IPS-20b (cell line): ENCODE data around the gene POMGNT1.

ENCODE experiments used
- H3K27ac ChIP-seq: one replicate; pipeline ENCODE4 v1.5.1; 2013; ENCODE audit warnings: low read length
- H3K27me3 ChIP-seq: 2 replicates; pipeline ENCODE4 v1.6.1; 2013; ENCODE audit warnings: mild to moderate bottlenecking, low read length, inconsistent platforms; ENCODE audit not compliant: insufficient read depth
- H3K36me3 ChIP-seq: 2 replicates; pipeline ENCODE4 v1.6.1; 2013; ENCODE audit warnings: low read depth, mild to moderate bottlenecking, inconsistent platforms, low read length, moderate library complexity; ENCODE audit not compliant: insufficient read depth
- H3K4me1 ChIP-seq: 2 replicates; pipeline ENCODE4 v1.6.1; 2013; ENCODE audit warnings: mild to moderate bottlenecking, control low read depth, inconsistent platforms, low read length, moderate library complexity; ENCODE audit not compliant: insufficient read depth
- H3K4me3 ChIP-seq: 2 replicates; pipeline ENCODE4 v1.5.1; 2013; ENCODE audit warnings: mild to moderate bottlenecking, low read length, inconsistent platforms
- H3K9ac ChIP-seq: 2 replicates; pipeline ENCODE4 v1.6.1; 2013; ENCODE audit warnings: low read depth, mild to moderate bottlenecking, inconsistent platforms, low read length, moderate library complexity
- H3K9me3 ChIP-seq: 2 replicates; pipeline ENCODE4 v1.6.1; 2013; ENCODE audit warnings: mild to moderate bottlenecking, low read depth, low read length, inconsistent platforms; ENCODE audit not compliant: insufficient read depth

POMGNT1 gene

GRCh38 chr1:46190539-46190938 lies 7.7 kb downstream of the POMGNT1 start:
- no peaks in the 10 kb centered on the region for H3K27me3 ChIP-seq
- peaks cover 51% of the 10 kb centered on the region for H3K36me3 ChIP-seq
- H3K4me3 ChIP-seq: no peak overlapping the region
- H3K9me3 ChIP-seq: no peaks in the 10 kb centered on the region
- H3K27ac ChIP-seq: no peak overlapping the region
- no peak overlapping the region for H3K9ac ChIP-seq
- no peaks in the 10 kb centered on the region for H3K4me1 ChIP-seq

DNA sequence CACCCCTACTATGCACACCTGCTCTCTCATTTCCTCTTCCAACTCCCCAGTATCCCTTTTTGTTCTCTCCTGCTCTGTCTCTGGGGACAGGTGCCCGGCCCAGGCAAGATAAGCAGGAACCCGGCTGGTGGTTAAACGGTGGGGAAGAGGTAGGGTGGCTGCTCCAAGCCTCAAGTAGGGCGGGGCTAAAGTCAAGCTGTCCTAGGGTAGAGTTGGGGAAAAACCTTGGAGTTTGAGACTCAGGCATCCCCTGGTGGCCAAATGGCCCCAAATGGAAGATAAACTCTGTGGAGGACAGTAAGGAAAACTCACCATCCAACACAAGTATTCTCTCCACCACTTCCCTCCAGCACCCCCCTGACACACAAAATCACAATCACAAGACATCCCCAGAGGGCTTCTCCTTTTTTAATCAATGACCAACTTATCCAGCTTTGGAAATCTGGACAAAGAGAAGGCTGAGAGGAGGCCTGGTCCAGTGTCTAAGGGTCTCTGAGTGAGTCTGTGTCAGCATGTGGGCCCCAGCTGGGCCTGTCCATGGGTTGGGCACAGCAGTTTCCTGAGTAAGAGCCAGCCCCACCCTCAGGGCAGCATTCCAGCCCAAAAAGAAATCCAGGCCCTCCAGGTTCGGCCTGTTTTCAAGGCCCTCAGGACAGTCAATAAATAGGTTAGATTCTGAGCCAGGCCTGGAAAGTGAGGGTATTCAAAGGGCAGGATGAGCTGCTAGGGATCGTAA lies 9.8 kb downstream of the POMGNT1 start:
- Histone ChIP-seq H3K4me3 (no peak overlapping the region), H3K27ac (no peak overlapping the region), H3K4me1 (no peaks in the 10 kb centered on the region), H3K36me3 (peaks cover 40% of the 10 kb centered on the region), H3K27me3 (no peaks in the 10 kb centered on the region), H3K9ac (no peak overlapping the region), H3K9me3 (no peaks in the 10 kb centered on the region)

- Histone ChIP-seq H3K9ac (no peak overlapping the region), H3K36me3 (peaks cover 28% of the 10 kb centered on the region), H3K4me1 (no peaks in the 10 kb centered on the region), H3K9me3 (no peaks in the 10 kb centered on the region), H3K27me3 (no peaks in the 10 kb centered on the region), H3K4me3 (no peak overlapping the region), H3K27ac (no peak overlapping the region)
Measured at GRCh38 chr1:46187106-46187869, 10.9 kb downstream of the POMGNT1 start.

DNA sequence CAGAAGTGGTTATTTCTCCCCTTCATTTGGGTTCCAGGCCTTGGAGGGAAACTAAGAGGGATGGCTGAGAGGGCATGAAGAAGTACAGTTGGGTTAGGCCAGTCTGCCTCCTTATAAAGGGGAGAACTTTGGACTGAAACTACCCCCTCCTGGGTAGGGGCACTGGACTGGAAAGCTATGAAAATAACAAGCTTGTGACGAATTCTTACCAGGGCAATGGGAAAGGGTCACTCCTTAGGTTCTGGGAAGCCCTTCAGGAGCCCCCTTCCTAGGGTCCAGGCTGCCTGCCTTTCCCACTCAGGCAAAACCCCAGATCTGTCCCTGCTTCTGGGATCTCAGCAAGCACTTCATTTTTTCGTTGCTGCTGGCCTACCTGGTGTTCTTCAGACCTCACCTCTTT lies 12.2 kb downstream of the POMGNT1 start:
- Histone ChIP-seq H3K27ac (no peak overlapping the region), H3K9ac (no peak overlapping the region), H3K4me3 (no peak overlapping the region), H3K27me3 (peaks cover 10% of the 10 kb centered on the region), H3K36me3 (peaks cover 22% of the 10 kb centered on the region), H3K4me1 (no peaks in the 10 kb centered on the region), H3K9me3 (no peaks in the 10 kb centered on the region)

DNA sequence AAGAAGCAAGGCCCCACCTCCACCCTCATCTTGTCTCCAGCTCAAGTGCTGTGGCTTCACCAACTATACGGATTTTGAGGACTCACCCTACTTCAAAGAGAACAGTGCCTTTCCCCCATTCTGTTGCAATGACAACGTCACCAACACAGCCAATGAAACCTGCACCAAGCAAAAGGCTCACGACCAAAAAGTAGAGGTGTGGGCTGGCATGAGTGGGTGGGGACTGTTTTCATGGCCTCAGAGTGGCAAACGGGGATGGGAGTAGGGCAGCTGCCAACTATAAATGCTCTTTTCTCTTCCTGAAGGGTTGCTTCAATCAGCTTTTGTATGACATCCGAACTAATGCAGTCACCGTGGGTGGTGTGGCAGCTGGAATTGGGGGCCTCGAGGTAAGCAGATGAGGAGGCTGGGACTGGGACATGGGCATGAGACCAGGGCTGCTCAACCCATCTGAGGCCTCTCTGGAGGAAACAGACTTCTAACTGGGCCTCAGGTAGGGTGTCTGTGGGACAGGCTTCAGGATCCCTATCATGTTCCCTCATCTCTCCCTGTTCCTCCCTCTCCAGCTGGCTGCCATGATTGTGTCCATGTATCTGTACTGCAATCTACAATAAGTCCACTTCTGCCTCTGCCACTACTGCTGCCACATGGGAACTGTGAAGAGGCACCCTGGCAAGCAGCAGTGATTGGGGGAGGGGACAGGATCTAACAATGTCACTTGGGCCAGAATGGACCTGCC lies 13.1 kb downstream of the POMGNT1 start:
- Histone ChIP-seq H3K4me1 (no peaks in the 10 kb centered on the region; the same call in 1 of the 2 replicates), H3K27me3 (peaks cover 12% of the 10 kb centered on the region), H3K9ac (no peak overlapping the region), H3K9me3 (no peaks in the 10 kb centered on the region), H3K27ac (no peak overlapping the region), H3K36me3 (peaks cover 14% of the 10 kb centered on the region), H3K4me3 (no peak overlapping the region)

- H3K9me3 ChIP-seq: no peaks in the 10 kb centered on the region
- no peak overlapping the region for H3K9ac ChIP-seq
- no peak overlapping the region for H3K4me3 ChIP-seq
- peaks cover 12% of the 10 kb centered on the region for H3K27me3 ChIP-seq
- no peaks in the 10 kb centered on the region; the same call in 1 of the 2 replicates for H3K4me1 ChIP-seq
- peaks cover 8% of the 10 kb centered on the region; the same call in 1 of the 2 replicates for H3K36me3 ChIP-seq
- H3K27ac ChIP-seq: no peak overlapping the region
Measured at GRCh38 chr1:46183926-46184557, 14.2 kb downstream of the POMGNT1 start.

DNA sequence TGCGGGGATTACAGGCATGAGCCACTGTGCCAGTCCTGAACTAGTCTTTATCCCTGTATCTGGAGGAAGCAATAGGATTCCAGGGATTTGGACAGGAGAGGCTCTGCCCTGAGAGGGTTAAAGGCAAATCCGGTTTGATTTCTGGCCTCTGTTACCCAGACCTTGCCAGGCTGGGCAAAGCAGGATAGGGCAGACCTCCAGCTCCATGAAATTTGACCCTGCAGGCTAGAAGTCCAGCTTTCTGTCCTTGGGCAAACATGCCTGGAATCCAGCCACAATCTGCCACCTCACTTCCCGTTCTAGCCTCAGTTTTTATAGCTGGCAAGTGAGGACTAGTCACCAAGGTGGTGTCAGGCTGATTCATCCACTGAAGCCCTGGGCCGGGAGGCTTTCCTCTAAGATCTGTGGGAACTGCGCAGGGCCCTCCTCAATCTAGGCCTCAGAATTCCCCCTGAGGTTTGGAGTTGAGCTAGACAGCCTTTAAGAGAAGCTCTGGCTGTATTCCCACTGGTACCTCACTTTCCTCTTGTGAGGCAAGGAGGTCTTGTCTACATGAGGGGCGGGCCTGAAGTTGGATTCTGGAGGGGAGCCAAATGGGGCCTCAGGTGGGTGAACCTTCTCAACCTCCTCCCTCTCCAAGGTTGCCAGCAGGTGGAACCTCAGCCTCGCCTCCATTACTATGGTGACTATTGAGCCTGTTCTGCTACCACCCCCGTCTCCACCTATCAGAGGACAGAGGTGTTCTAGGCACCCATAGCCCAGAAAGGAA lies 15.0 kb downstream of the POMGNT1 start:
- no peak overlapping the region for H3K4me3 ChIP-seq
- H3K36me3 ChIP-seq: peaks cover 8% of the 10 kb centered on the region; the same call in 1 of the 2 replicates
- H3K4me1 ChIP-seq: no peaks in the 10 kb centered on the region; the same call in 1 of the 2 replicates
- peaks cover 12% of the 10 kb centered on the region for H3K27me3 ChIP-seq
- H3K9ac ChIP-seq: no peak overlapping the region
- H3K27ac ChIP-seq: no peak overlapping the region
- no peaks in the 10 kb centered on the region for H3K9me3 ChIP-seq

DNA sequence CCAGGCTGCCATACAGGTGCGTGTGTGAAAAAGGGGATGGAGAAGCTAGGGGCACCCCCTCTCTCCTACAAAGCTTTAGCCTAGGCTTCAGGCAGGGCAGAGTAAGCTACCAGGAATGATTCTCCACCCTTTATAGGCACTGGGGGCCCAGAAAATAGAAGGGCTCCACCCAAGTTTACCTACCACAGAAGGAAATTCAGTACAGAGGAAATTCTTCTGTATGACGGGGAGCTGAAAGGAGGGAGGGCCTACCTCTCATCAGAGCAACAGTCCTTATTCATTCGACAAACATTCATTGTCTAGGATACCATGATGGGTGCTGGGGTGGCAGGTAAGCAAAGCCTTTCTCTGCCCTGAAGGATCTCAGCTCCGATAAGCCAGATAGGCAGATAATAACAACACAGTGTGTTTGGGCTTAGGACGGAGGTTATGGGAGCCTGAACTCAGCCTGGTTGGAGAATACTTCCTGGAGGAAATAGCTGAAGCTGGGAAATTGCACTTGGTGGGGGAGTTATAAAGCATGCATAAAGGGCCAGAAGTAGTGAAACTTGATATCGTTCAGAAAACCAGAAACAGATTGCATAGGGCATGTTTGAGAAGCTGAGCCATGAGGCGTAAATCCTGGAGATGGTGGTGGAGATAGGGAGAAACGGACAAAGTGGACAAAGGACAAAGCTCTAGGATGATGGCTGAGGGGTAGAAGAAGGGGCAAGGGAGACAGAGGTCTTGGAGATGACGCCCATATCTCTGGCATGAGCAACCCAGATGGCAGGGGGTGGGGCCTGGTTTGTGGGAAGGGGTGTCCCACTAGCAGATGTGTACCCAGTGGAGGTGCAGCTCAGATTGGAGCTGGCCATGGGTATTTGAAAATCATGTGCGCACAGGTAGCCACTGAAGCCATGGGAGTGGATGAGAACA lies 16.6 kb downstream of the POMGNT1 start:
- H3K4me3 ChIP-seq: no peak overlapping the region
- H3K9ac ChIP-seq: no peak overlapping the region
- peaks cover 12% of the 10 kb centered on the region for H3K27me3 ChIP-seq
- no peaks in the 10 kb centered on the region for H3K9me3 ChIP-seq
- H3K27ac ChIP-seq: no peak overlapping the region
- no peaks in the 10 kb centered on the region; the same call in 1 of the 2 replicates for H3K4me1 ChIP-seq
- no peaks in the 10 kb centered on the region for H3K36me3 ChIP-seq

DNA sequence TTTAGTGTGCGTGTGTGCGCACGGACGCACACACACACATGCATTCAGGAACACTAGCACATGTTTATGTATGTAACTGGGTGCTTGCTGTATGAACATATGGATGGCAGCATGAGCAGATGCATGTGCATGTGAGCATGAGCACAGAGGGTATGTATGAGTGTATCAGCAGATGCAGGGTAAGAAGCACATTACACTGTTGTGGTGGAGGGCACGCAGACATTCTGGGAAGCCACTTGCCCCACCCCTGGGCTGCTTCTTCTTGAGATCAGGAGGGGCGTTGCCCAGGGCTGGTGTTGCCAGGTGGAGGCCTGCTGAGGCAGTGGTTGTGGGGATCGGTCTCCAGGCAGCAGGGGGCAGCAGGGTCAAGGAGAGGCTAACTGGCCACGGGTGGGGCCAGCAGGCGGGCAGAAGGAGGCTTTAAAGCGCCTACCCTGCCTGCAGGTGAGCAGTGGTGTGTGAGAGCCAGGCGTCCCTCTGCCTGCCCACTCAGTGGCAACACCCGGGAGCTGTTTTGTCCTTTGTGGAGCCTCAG lies 18.1 kb downstream of the POMGNT1 start:
- Histone ChIP-seq H3K4me1 (no peaks in the 10 kb centered on the region; the same call in 1 of the 2 replicates), H3K4me3 (no peak overlapping the region), H3K36me3 (no peaks in the 10 kb centered on the region), H3K27me3 (peaks cover 12% of the 10 kb centered on the region), H3K9me3 (no peaks in the 10 kb centered on the region), H3K9ac (no peak overlapping the region), H3K27ac (no peak overlapping the region)
